Gastrocnemius medialis (tissue), 4 donors: ENCODE results near the gene TUBB. TPM values are rescaled to one million over a fixed set of nuclear protein-coding genes. Genes with fewer than 3 reads are reported as not detected.

Source experiments
- ATAC-seq, 2 donors: fragments of 150-250 bp; one replicate each; pipeline ENCODE4 v1.9.1; 2016
- DNase-seq, 2 donors: peaks; one replicate each; pipeline ENCODE4 v3.0.0-alpha.2; 2019
- H3K27ac ChIP-seq, 4 donors: fragments of 200-600 bp; sonication (generic); 1 replicate in 1 of 4; 2 replicates in 3 of 4; pipeline ENCODE4 v1.5.1; 2016 to 2018; ENCODE audit warnings: mild to moderate bottlenecking in 2 of 4, moderate library complexity in 1 of 4
- H3K27me3 ChIP-seq, 3 donors: fragments of 200-600 bp; sonication (generic) in 2 of 3; 1 replicate in 1 of 3; 2 replicates in 2 of 3; pipeline versions ENCODE4 v1.5.1 to v1.6.0; 2016 to 2019; ENCODE audit warnings: mild to moderate bottlenecking in 1 of 3, moderate library complexity in 1 of 3
- H3K36me3 ChIP-seq, 2 donors: fragments of 200-600 bp; sonication (generic) in 1 of 2; one replicate each; pipeline ENCODE4 v1.5.1; 2017 to 2018
- H3K4me1 ChIP-seq, 2 donors: fragments of 200-600 bp; sonication (generic) in 1 of 2; one replicate each; pipeline ENCODE4 v1.5.1; 2016 to 2017; ENCODE audit warnings: mild to moderate bottlenecking in 2 of 2
- H3K4me3 ChIP-seq, 4 donors: fragments of 200-600 bp; sonication (generic) in 3 of 4; 1 replicate in 1 of 4; 2 replicates in 3 of 4; pipeline ENCODE4 v1.5.1; 2016 to 2019; ENCODE audit warnings: mild to moderate bottlenecking in 2 of 4
- H3K9me3 ChIP-seq, 3 donors: fragments of 200-600 bp; sonication (generic) in 2 of 3; 1 replicate in 1 of 3; 2 replicates in 2 of 3; pipeline ENCODE4 v1.5.1; 2016 to 2019
- POLR2A ChIP-seq, 2 donors: fragments of 450-650 bp; IDR thresholded peaks; one replicate each; pipeline ENCODE4 v1.6.1; 2017; ENCODE audit warnings: antibody characterized with exemption in 2 of 2, mild to moderate bottlenecking in 2 of 2, moderate library complexity in 2 of 2
- in situ Hi-C, 4 donors: fragments of 200-750 bp; cut with MboI; loops; one replicate each; pipeline versions ENCODE4 v1.15.0 to v1.8.0; 2017; ENCODE audit warnings: low sequenced_read_pairs in 4 of 4
- intact Hi-C: fragments of 100-400 bp; cut with DNase I; formaldehyde crosslinking; loops from one replicate; pipeline ENCODE4 v1.15.1; 2023; ENCODE audit warnings: low total_unique reads
- total RNA-seq, 4 donors: library from RNA; depleted of rRNA; stranded (reverse); fragments of >200 nt; gene quantifications; one replicate each; pipeline versions ENCODE4 v1.1.0 to v1.2.3, GENCODE V29; 2016
- TF ChIP-seq, protein P1 (sequence below), 5 experiments: fragments of 450-650 bp in 3 of 5; fragments of 200-600 bp in 2 of 5; sonication (generic) in 2 of 5; IDR thresholded peaks in 4 of 5; conservative IDR thresholded peaks in 1 of 5; 1 replicate in 4 of 5; 2 replicates in 1 of 5; pipeline ENCODE4 v1.5.1; 2016 to 2019; ENCODE audit warnings: antibody characterized with exemption in 5 of 5, mild to moderate bottlenecking in 3 of 5, moderate library complexity in 3 of 5

The TUBB gene
- total RNA-seq, 4 donors from 2014 or later: 79.7 to 294 (median 193) TPM

DNA sequence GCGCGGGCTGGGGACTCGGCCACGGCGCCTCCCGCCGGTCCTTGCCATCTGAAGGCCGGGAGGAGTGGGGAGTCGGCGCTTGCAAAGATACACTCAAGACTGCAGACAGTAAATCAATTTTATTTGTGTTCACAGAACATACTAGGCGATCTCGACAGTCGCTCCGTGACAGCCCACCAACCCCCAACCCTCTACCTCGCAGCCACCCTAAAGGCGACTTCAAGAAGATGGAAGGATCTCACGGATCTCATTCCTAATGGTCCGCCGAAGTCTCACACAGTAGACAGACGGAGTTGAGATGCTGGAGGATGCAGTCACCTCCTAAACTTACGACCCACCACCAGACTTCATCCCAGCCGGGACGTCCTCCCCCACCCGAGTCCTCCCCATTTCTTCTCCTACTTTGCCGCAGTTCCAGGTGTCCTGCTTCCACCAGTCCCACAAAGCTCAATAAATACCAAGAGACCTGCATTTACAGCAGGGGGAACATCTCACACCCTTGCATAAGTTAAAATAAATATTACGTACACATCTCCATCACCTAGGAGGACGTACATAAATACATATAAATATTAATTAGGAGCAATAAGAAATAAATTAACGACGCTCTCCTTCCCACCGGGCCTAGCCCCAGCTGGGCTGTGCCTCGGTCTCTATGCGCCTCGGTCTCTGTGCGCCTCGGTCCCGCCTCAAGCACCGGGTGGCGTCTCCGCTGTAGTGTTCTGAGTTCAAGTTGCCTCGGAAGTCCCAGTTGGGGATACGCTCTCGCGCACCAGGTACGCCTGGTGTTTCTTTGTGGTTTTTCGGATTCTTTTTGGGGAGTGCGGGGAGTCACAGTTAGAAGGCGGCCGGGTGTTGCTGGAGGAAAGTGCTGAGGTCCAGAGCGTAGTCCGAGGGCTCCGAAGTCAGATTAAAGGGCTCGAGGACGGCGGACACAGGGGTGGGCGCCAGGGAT lies 23.2 kb downstream of the TUBB start:
- H3K27ac ChIP-seq: peak overlapping the region; percentile 86 to 94 (median 86)
- peaks cover 20 to 22% of the 10 kb centered on the region in 2 donors for H3K4me1 ChIP-seq
- H3K36me3 ChIP-seq: peaks cover 0 to 28% of the 10 kb centered on the region in 2 donors
- no peaks in the 10 kb centered on the region for H3K27me3 ChIP-seq
- no peaks in the 10 kb centered on the region for H3K9me3 ChIP-seq
- TF ChIP-seq, protein P1, sequence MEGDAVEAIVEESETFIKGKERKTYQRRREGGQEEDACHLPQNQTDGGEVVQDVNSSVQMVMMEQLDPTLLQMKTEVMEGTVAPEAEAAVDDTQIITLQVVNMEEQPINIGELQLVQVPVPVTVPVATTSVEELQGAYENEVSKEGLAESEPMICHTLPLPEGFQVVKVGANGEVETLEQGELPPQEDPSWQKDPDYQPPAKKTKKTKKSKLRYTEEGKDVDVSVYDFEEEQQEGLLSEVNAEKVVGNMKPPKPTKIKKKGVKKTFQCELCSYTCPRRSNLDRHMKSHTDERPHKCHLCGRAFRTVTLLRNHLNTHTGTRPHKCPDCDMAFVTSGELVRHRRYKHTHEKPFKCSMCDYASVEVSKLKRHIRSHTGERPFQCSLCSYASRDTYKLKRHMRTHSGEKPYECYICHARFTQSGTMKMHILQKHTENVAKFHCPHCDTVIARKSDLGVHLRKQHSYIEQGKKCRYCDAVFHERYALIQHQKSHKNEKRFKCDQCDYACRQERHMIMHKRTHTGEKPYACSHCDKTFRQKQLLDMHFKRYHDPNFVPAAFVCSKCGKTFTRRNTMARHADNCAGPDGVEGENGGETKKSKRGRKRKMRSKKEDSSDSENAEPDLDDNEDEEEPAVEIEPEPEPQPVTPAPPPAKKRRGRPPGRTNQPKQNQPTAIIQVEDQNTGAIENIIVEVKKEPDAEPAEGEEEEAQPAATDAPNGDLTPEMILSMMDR (IDR thresholded peaks at IDR 0.05 in 4 of 5, conservative IDR thresholded peaks at IDR 0.05 in 1 of 5): no peak
- TF ChIP-seq POLR2A (IDR thresholded peaks at IDR 0.05): peak in 1 of 2 donors; percentile 7
- peak overlapping the region; percentile 63 to 83 (median 74) for H3K4me3 ChIP-seq
- in situ Hi-C loops (loop anchor here in 3 of 4 donors (10.0 to 25.0 kb wide), 3 partner anchors 81 to 144 kb away; partner anchors contain the start of gene DDR1 (in 1 of the 3)), intact Hi-C loops (loop anchor here (1.0 to 10.0 kb wide), 8 partner anchors 9 to 344 kb away; partner anchors contain the start of genes TUBB and VARS2)
- DNase-seq (no peak), ATAC-seq (peak; percentile 18 to 33)

DNA sequence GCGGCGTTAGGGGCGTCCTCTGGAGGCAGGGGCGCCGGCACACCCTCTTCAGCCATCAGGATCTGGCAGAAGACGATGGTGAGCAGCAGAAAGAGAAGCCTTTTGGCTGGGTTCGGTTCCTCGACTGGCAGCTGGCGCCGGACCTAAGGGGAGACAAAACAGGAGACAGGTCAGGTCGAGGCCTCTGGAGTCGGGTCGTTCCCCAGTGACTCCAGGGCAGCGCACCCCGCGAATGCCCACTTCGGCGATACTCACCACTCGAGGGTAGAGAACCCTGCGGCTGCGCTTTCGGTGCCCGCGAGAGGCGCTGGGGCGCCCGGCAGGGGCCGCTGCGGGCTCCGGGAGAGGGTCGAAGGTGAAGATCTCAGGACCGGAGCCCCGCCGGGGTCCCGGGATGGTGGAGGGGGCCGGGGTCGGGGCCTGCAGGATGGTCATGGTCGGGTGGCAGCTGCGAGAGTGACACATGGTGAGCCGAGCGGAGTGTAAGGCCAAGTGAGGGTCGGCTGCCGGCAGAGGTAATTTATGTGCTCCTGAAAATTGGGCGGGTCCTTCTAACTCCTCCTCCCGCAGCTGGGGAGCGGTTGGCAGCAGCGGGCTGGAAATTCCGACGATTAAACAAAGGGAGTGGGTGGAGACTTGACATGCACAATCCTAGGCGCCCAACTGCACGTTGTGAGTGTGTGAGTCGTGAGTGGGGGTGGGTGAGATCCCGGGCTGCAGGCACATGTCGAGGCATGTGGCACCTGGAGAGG lies 24.1 kb downstream of the TUBB start, which contains the start of gene IER3:
TSS of gene IER3 (minus strand) at position 494 of the 752 bp plus-strand sequence. CDS start at position 465, 29 bp downstream.
- in situ Hi-C loops (loop anchor here in 3 of 4 donors (10.0 to 25.0 kb wide), 3 partner anchors 81 to 143 kb away; partner anchors contain the start of gene DDR1 (in 1 of the 3)), intact Hi-C loops (loop anchor here (1.0 to 10.0 kb wide), 6 partner anchors 39 to 343 kb away; partner anchors contain the start of gene VARS2)
- Histone ChIP-seq H3K27me3 (no peaks in the 10 kb centered on the region), H3K27ac (peak within 1 kb of the TSS; percentile 86 to 94 (median 86)), H3K4me1 (peaks cover 16 to 22% of the 10 kb centered on the region in 2 donors), H3K9me3 (no peaks in the 10 kb centered on the region), H3K4me3 (peak within 1 kb of the TSS; percentile 63 to 83 (median 74)), H3K36me3 (peaks cover 0 to 19% of the 10 kb centered on the region in 2 donors)
- DNase-seq (peak; percentile 54 to 65), ATAC-seq (peak; percentile 47 to 51)
- TF ChIP-seq POLR2A (IDR thresholded peaks at IDR 0.05): peak; percentile 69 to 84
- TF ChIP-seq, protein P1 (IDR thresholded peaks at IDR 0.05 in 4 of 5, conservative IDR thresholded peaks at IDR 0.05 in 1 of 5): peak; percentile 74 to 88 (median 80)

DNA sequence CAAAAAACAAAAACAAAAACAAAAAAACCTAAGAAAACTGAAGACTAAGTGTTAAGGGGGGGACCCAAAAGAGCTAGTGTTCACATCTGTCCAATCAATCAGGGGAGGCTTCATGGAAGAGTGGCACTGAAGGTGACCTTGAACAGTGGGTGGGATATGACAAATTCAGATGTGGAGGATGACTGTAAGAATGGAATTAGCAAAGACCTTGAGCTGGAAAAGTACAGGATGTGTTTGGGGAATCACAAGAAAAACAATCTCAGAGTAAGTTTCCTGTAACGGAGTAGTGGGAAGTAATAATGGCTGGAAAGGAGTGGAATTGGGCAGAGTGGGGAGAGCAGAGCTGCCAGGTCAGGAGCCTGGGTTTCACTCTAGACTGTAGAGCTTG lies 27.1 kb downstream of the TUBB start:
- intact Hi-C loops (loop anchor here (10.0 kb wide), 1 partner anchor 168 kb away; the partner anchor contains the start of gene VARS2), in situ Hi-C loops (loop anchor here in 3 of 4 donors (5.0 to 25.0 kb wide), 4 partner anchors 78 to 140 kb away; partner anchors contain the start of gene DDR1 (in 1 of the 3))
- H3K27me3 ChIP-seq: no peaks in the 10 kb centered on the region
- no peak overlapping the region for H3K4me3 ChIP-seq
- no peaks in the 10 kb centered on the region for H3K9me3 ChIP-seq
- peaks cover 17 to 19% of the 10 kb centered on the region in 2 donors for H3K4me1 ChIP-seq
- DNase-seq (no peak), ATAC-seq (no peak)
- TF ChIP-seq, protein P1 (IDR thresholded peaks at IDR 0.05 in 4 of 5, conservative IDR thresholded peaks at IDR 0.05 in 1 of 5): no peak
- TF ChIP-seq POLR2A (IDR thresholded peaks at IDR 0.05): no peak
- H3K27ac ChIP-seq: no peak overlapping the region
- no peaks in the 10 kb centered on the region for H3K36me3 ChIP-seq
